Heart right ventricle (tissue), 16 donors: Measurements from ENCODE around the gene TSKU. TPM values are rescaled to one million over a fixed set of nuclear protein-coding genes. Genes with fewer than 3 reads are reported as not detected.

Experiments
- ATAC-seq, 8 donors: fragments of 200-7000 bp; cut with Tn5 transposase; one replicate each; pipeline ENCODE4 v1.9.1; 2020; ENCODE audit warnings: mild to moderate bottlenecking in 8 of 8, moderate library complexity in 8 of 8, moderate number of reproducible peaks in 1 of 8
- DNase-seq, 2 donors: peaks; one replicate each; pipeline ENCODE4 v3.0.0-alpha.2; 2020
- H3K27ac ChIP-seq, 10 donors: fragments of 200-600 bp; sonication (generic) in 2 of 10; one replicate each; pipeline versions ENCODE4 v1.5.0 to v1.8.0; 2020 to 2022; ENCODE audit warnings: mild to moderate bottlenecking in 3 of 10
- H3K27me3 ChIP-seq, 7 donors: fragments of 200-600 bp; one replicate each; pipeline ENCODE4 v1.8.0; 2021 to 2022; ENCODE audit warnings: mild to moderate bottlenecking in 2 of 7
- H3K36me3 ChIP-seq, 9 donors: fragments of 200-600 bp; sonication (generic) in 1 of 9; one replicate each; pipeline versions ENCODE4 v1.5.0 to v1.8.0; 2020 to 2022; ENCODE audit warnings: mild to moderate bottlenecking in 2 of 9
- H3K4me1 ChIP-seq, 9 donors: fragments of 200-600 bp; sonication (generic) in 1 of 9; one replicate each; pipeline versions ENCODE4 v1.5.0 to v1.8.0; 2020 to 2022; ENCODE audit warnings: mild to moderate bottlenecking in 4 of 9
- H3K4me3 ChIP-seq, 10 donors: fragments of 200-600 bp; sonication (generic) in 2 of 10; one replicate each; pipeline versions ENCODE4 v1.5.0 to v1.8.0; 2020 to 2022; ENCODE audit warnings: mild to moderate bottlenecking in 7 of 10, moderate library complexity in 2 of 10
- H3K9me3 ChIP-seq, 11 donors: fragments of 200-600 bp in 10 of 11; sonication (generic) in 2 of 11; one replicate each; pipeline versions ENCODE4 v1.5.0 to v1.8.0; 2013 to 2022; ENCODE audit warnings: mild to moderate bottlenecking in 2 of 11, control low read depth in 1 of 11, moderate library complexity in 1 of 11
- WGBS, 2 donors: extraction: QIAGEN DNeasy Blood & Tissue Kit; methylation state at CpG; one replicate each; pipeline ENCODE4 v1.1.7; 2013; ENCODE audit warnings: inconsistent platforms in 1 of 2; 5-methylcytosine and 5-hydroxymethylcytosine counted together
- intact Hi-C, 10 donors: fragments of 100-400 bp; cut with DNase I; formaldehyde crosslinking; loops; one replicate each; pipeline versions ENCODE4 v1.11.1 to v1.14.2; 2022
- polyA plus RNA-seq, 2 donors: library from polyadenylated mRNA; stranded (reverse); fragments of 200-250 nt; gene quantifications; one replicate each; pipeline ENCODE4 v1.2.3, GENCODE V29; 2013
- total RNA-seq, 10 donors: library from RNA; stranded (reverse); fragmentation: NEBNext Ultra II Directional in 3 of 10; extraction: Animal tissue kit (Norgen Biotek cat#: 25700) in 3 of 10; gene quantifications; one replicate each; pipeline versions ENCODE4 v1.2.1 to v1.2.4, GENCODE V29; 2021 to 2023
- TF ChIP-seq, protein P1 (sequence below), 9 donors: fragments of 200-600 bp; sonication (generic) in 2 of 9; IDR thresholded peaks; one replicate each; pipeline versions ENCODE4 v1.5.0 to v1.8.0; 2021 to 2022; ENCODE audit warnings: antibody characterized with exemption in 9 of 9, mild to moderate bottlenecking in 5 of 9, moderate library complexity in 1 of 9
- donor health status: Arrhythmogenic right ventricular cardiomyopathy.
- donor health status: ischemic (EF 13 %, LVEDD 7.1; RV severe dilation, severe dysfunction).
- donor health status: healthy with polysubstance abuse.
- donor health status: DM: no; HTN: yes; CAD: no.
- donor health status: DM: no; HTN: no; CAD: no.
- donor health status: ischemic (EF 25% LVEDD 6.9; RV normal size, moderate dysfunction).
- donor health status: ischemic (EF 25% LVEDD 5.7; RV mildly dilated, moderate dysfunction).
- donor health status: healthy.
- donor health status: DM: yes; HTN: yes; CAD: no.
- donor health status: Ischemic cardiomyopathy.
- donor health status: ischemic (EF 35%, LVEDD 5.7; RV mildly dilated, moderate dysfunction).
- donor health status: nonischemic (EF 11% LVEDD 7.7; RV severe dilation, severe dysfunction).
- donor health status: DM: yes; HTN: yes; CAD: no.
- donor health status: PGD.
- donor health status: ischemic (EF 29% LVEDD 5.4; RV normal size, mild dysfunction).
- donor health status: nonischemic (EF 23%, LVEDD 6.1; RV moderate dilation, normal function).

TSKU gene
- total and polyA plus RNA-seq, 12 donors = 3.0 to 21.9 (median 6.8) TPM

DNA sequence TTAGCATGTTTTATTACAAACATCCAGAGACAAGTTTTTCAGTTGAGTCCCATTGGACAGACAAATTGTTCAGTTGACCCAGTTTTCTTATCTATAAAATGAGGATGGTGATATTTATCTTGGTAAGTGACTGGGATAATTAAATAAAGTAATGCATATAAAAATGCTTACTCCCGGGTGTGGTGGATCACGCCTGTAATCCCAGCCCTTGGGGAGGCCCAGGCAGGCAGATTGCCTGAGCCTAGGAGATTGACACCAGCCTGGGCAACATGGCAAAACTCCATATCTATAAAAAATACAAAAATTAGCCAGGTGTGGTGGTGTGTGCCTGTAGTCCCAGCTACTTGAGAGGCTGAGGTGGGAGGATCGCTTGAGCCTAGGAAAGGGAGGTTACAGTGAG lies 61.9 kb downstream of the TSKU start:
- Histone ChIP-seq H3K9me3 (no peaks in the 10 kb centered on the region), H3K36me3 (no peaks in the 10 kb centered on the region), H3K27me3 (no peaks in the 10 kb centered on the region), H3K4me3 (no peak overlapping the region), H3K4me1 (peaks cover 0 to 9% (median 5%) of the 10 kb centered on the region in 9 donors), H3K27ac (no peak overlapping the region)
- 89 to 94% methylated on average over 3 of the region's 3 CpGs for WGBS, 2 donors
- intact Hi-C loops = no loop called here
- TF ChIP-seq, protein P1, sequence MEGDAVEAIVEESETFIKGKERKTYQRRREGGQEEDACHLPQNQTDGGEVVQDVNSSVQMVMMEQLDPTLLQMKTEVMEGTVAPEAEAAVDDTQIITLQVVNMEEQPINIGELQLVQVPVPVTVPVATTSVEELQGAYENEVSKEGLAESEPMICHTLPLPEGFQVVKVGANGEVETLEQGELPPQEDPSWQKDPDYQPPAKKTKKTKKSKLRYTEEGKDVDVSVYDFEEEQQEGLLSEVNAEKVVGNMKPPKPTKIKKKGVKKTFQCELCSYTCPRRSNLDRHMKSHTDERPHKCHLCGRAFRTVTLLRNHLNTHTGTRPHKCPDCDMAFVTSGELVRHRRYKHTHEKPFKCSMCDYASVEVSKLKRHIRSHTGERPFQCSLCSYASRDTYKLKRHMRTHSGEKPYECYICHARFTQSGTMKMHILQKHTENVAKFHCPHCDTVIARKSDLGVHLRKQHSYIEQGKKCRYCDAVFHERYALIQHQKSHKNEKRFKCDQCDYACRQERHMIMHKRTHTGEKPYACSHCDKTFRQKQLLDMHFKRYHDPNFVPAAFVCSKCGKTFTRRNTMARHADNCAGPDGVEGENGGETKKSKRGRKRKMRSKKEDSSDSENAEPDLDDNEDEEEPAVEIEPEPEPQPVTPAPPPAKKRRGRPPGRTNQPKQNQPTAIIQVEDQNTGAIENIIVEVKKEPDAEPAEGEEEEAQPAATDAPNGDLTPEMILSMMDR (IDR thresholded peaks at IDR 0.05) = no peak
- ATAC-seq = no peak
- no peak for DNase-seq

DNA sequence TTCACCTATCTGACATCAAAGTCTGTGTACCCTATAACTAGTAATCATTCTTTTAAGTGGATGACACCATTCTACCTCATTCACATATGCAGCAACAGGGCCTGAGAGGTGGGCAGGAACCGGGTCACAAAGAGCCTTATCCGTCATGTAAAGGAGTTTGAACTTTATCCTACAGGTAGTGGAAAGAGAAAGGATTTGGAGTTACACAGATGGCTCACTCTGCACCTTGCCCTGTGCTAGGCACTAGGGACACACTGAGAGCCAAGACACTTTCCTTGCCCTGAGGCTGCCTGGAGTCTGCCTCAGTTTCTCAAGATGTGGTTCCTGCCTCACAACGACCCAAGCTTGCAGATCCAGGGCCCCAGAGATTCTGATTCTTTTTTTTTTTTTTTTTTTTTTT lies 63.3 kb downstream of the TSKU start:
- ATAC-seq (no peak), DNase-seq (no peak)
- H3K27me3 ChIP-seq = no peaks in the 10 kb centered on the region
- no peaks in the 10 kb centered on the region for H3K9me3 ChIP-seq
- H3K36me3 ChIP-seq = no peaks in the 10 kb centered on the region
- 89 to 91% methylated on average over 3 of the region's 3 CpGs for WGBS, 2 donors
- TF ChIP-seq, protein P1 (IDR thresholded peaks at IDR 0.05) = no peak
- peaks cover 0 to 20% (median 5%) of the 10 kb centered on the region in 9 donors for H3K4me1 ChIP-seq
- intact Hi-C loops = no loop called here
- H3K4me3 ChIP-seq = no peak overlapping the region
- H3K27ac ChIP-seq = no peak overlapping the region

Other genes starting within 250 kb of the TSKU start
- gene LRRC32, start 112.6 kb upstream of the TSKU start, total RNA-seq = 10 to 100 TPM; 16.7 to 61.3 (median 31.5) TPM
- 100 to 1,000 TPM in 1 of 2 donors, 10 to 100 TPM in 1; 62.4 to 215 TPM for gene LRRC32, start 112.6 kb upstream of the TSKU start, polyA plus RNA-seq
- 10 to 100 TPM in 5 of 10 donors, 1 to 10 TPM in 5; 8.9 to 14.8 (median 10.6) TPM for gene ACER3, start 77.6 kb downstream of the TSKU start, total RNA-seq
- 1 to 10 TPM; 2.9 to 4.2 TPM for gene ACER3, start 77.6 kb downstream of the TSKU start, polyA plus RNA-seq